NB4 (cell line): ENCODE measurements around the gene CACTIN.
"Not testable (repeated sequence)": the region's sequence is repeated elsewhere in the genome, so short reads cannot be mapped to it uniquely, and the experiment has no call there.

Source experiments
- DNase-seq: peaks from one replicate; pipeline ENCODE4 v3.0.0; 2010; ENCODE audit warnings: low read depth
- H3K4me3 ChIP-seq: one replicate; pipeline ENCODE4 v1.5.1; 2011; ENCODE audit warnings: mild to moderate bottlenecking, low read depth, low read length, moderate library complexity
- CTCF ChIP-seq: IDR thresholded peaks from one replicate; pipeline ENCODE4 v1.5.1; 2012; ENCODE audit warnings: low read depth, low read length
- MYC ChIP-seq: IDR thresholded peaks from 2 replicates; pipeline ENCODE4 v1.6.1; 2011; ENCODE audit warnings: low read depth, low read length
- POLR2A ChIP-seq: IDR thresholded peaks from 2 replicates; pipeline ENCODE4 v1.6.1; 2011; ENCODE audit warnings: mild to moderate bottlenecking; ENCODE audit not compliant: insufficient read length; ENCODE audit errors: extremely low read depth
- TF ChIP-seq, protein P1 (sequence below): IDR thresholded peaks from 2 replicates; pipeline ENCODE4 v1.6.1; 2011; ENCODE audit warnings: low read depth, low read length

CACTIN gene

DNA sequence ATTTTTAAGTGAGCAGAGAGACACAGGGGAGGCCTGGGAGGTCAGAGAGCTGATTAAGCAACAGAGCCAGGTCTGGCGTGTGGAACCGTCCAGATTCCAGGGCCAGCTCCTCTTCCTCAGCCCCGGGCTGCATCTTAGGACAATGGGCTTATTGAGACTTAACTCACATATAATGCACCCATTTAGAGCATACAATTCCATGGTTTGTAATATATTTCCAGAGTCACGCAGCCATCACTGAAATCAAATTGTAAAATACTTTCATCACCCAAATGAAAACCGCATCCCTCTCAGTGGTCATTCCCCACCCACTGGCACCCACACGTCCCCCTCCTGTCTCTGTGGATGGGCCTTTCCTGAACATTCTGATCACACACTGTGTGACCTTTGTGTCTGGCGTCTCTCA, 56.0 kb downstream of the CACTIN start:
- no peak for DNase-seq
- TF ChIP-seq MYC (no peak), POLR2A (no peak), CTCF (no peak)
- TF ChIP-seq, protein P1, sequence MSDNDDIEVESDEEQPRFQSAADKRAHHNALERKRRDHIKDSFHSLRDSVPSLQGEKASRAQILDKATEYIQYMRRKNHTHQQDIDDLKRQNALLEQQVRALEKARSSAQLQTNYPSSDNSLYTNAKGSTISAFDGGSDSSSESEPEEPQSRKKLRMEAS: no peak
- H3K4me3 ChIP-seq: no peak overlapping the region

GRCh38 chr19:3570042-3570441, 56.5 kb downstream of the CACTIN start:
- DNase-seq, H3K4me3 ChIP-seq: not testable (repeated sequence)

DNA sequence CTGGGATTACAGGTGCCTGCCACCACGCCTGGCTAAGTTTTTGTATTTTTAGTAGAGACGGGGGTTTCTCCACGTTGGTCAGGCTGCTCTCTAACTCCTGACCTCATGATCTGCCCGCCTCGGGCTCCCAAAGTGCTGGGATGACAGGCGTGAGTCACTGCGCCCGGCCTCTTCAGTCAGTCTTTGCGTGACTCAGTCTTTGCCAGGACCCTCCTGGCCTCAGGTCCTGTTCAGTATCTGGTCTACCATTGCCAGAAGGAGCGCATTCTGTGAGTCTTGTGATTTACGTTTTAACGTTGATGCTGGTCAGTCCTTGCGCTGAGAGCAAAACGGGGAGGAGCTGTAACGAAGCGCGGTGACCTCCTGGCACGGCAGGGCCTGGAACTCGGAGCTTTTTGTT, 61.5 kb downstream of the CACTIN start:
- H3K4me3 ChIP-seq: no peak overlapping the region
- DNase-seq: no peak
- TF ChIP-seq POLR2A (no peak), CTCF (no peak), MYC (no peak)
- TF ChIP-seq, protein P1: no peak

GRCh38 chr19:3563709-3564524, 62.7 kb downstream of the CACTIN start:
- no peak overlapping the region for H3K4me3 ChIP-seq
- DNase-seq: no peak
- TF ChIP-seq CTCF: no peak
- no peak for TF ChIP-seq POLR2A
- no peak for TF ChIP-seq MYC
- TF ChIP-seq, protein P1: no peak
